Common myeloid progenitor, CD34-positive (primary cell): ENCODE data around the gene KATNAL1.
"Not testable (repeated sequence)": the region's sequence is repeated elsewhere in the genome, so short reads cannot be mapped to it uniquely, and the experiment has no call there.

ENCODE experiments used
- CTCF ChIA-PET: fragments of 350-600 bp; sonication (Branson Sonifier 250); formaldehyde crosslinking; loops from one replicate; lab custom pipeline; 2021; ENCODE audit warnings: antibody characterized with exemption; lab: Charles Lee
- POLR2A ChIA-PET: fragments of 350-600 bp; sonication (Branson Sonifier 250); formaldehyde crosslinking; loops from one replicate; lab custom pipeline; 2021; ENCODE audit warnings: antibody characterized with exemption; lab: Charles Lee
- DNase-seq, 3 donors: peaks; one replicate each; pipeline versions ENCODE4 v3.0.0 to v3.0.0-alpha.2; 2013
- H3K27ac ChIP-seq, 2 experiments: 1 replicate in 1 of 2; 2 replicates in 1 of 2; pipeline ENCODE4 v1.7.0; 2013; ENCODE audit warnings: inconsistent platforms in 2 of 2, low read length in 2 of 2, mild to moderate bottlenecking in 2 of 2, low read depth in 1 of 2, moderate library complexity in 1 of 2; ENCODE audit not compliant: severe bottlenecking in 2 of 2, insufficient read depth in 1 of 2, poor library complexity in 1 of 2
- H3K27me3 ChIP-seq, 5 experiments: replicated peaks in 2 of 5; 1 replicate in 3 of 5; 2 replicates in 2 of 5; pipeline versions ENCODE4 v1.6.1 to v1.7.0; 2013; ENCODE audit warnings: low read length in 4 of 5, mild to moderate bottlenecking in 2 of 5, moderate library complexity in 2 of 5, inconsistent platforms in 1 of 5; ENCODE audit not compliant: insufficient read depth in 5 of 5, control insufficient read depth in 4 of 5
- H3K36me3 ChIP-seq, 4 experiments: 1 replicate in 2 of 4; 2 replicates in 2 of 4; pipeline versions ENCODE4 v1.6.1 to v1.7.0; 2013; ENCODE audit warnings: low read length in 3 of 4, control low read depth in 1 of 4, mild to moderate bottlenecking in 1 of 4; ENCODE audit not compliant: control insufficient read depth in 4 of 4, insufficient read depth in 4 of 4
- H3K4me1 ChIP-seq, 4 experiments: 1 replicate in 3 of 4; 2 replicates in 1 of 4; pipeline versions ENCODE4 v1.6.1 to v1.7.1; 2013; ENCODE audit warnings: low read length in 3 of 4, mild to moderate bottlenecking in 3 of 4, control low read depth in 1 of 4, inconsistent platforms in 1 of 4, moderate library complexity in 1 of 4; ENCODE audit not compliant: control insufficient read depth in 4 of 4, insufficient read depth in 4 of 4; ENCODE audit errors: control extremely low read depth in 1 of 4
- H3K4me3 ChIP-seq, 7 experiments: 1 replicate in 4 of 7; 2 replicates in 3 of 7; pipeline versions ENCODE4 v1.5.1 to v1.7.0; 2013; ENCODE audit warnings: mild to moderate bottlenecking in 7 of 7, low read length in 6 of 7, moderate library complexity in 6 of 7, inconsistent platforms in 2 of 7, low read depth in 2 of 7, control low read depth in 1 of 7; ENCODE audit not compliant: insufficient read depth in 4 of 7, control insufficient read depth in 1 of 7; ENCODE audit errors: extremely low read depth in 1 of 7
- H3K9me3 ChIP-seq, 5 experiments: 1 replicate in 4 of 5; 2 replicates in 1 of 5; pipeline versions ENCODE4 v1.6.1 to v1.7.1; 2013; ENCODE audit warnings: low read length in 4 of 5, mild to moderate bottlenecking in 2 of 5, inconsistent platforms in 1 of 5, low read depth in 1 of 5, moderate library complexity in 1 of 5; ENCODE audit not compliant: control insufficient read depth in 4 of 5, insufficient read depth in 2 of 5; ENCODE audit errors: control extremely low read depth in 1 of 5
- WGBS: methylation state at CpG from one replicate; pipeline ENCODE4 v1.1.5; 2013; ENCODE audit not compliant: insufficient coverage; 5-methylcytosine and 5-hydroxymethylcytosine counted together

The KATNAL1 gene

DNA sequence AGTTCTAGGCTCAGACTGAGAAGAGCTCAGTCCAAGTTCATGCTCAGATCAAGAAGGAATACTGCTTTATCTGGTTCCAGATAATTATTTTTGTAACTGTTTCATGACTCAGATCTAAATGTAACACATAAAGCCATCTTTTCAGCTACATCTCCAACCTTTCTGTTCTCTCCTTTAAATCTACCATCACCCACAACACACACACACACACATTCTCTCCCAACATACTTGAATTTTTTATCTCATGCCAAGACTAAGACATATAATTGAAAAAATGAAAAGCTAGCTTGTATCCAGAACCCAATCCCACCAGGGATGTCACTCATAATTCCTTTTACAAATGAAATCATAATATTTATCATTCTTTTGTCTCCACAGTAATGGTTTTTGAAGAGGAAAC is 7.6 kb downstream of the KATNAL1 start:
- H3K27ac ChIP-seq: no peak overlapping the region
- H3K4me3 ChIP-seq: no peak overlapping the region
- no peaks in the 10 kb centered on the region for H3K36me3 ChIP-seq
- H3K27me3 ChIP-seq: no peaks in the 10 kb centered on the region
- peaks cover 0 to 18% (median 10%) of the 10 kb centered on the region in 4 experiments for H3K4me1 ChIP-seq
- ChIA-PET POLR2A (interaction anchor here (0.6 kb wide), 1 partner anchor 34 kb away, joined by 3 read pairs; no protein-coding TSS in a partner anchor), CTCF (no interaction called here)
- DNase-seq: no peak
- H3K9me3 ChIP-seq: peaks cover 0 to 3% (median 0%) of the 10 kb centered on the region in 5 experiments

GRCh38 chr13:30295116-30295515 is 12.2 kb downstream of the KATNAL1 start:
- no peaks in the 10 kb centered on the region for H3K36me3 ChIP-seq
- CTCF ChIA-PET: no interaction called here
- DNase-seq: no peak
- no peaks in the 10 kb centered on the region for H3K4me1 ChIP-seq
- POLR2A ChIA-PET: no interaction called here
- WGBS: no CpG with 5 or more reads among the region's 2 CpGs
- H3K4me3 ChIP-seq: no peak overlapping the region
- H3K27ac ChIP-seq: no peak overlapping the region
- H3K9me3 ChIP-seq: peaks cover 0 to 3% (median 0%) of the 10 kb centered on the region in 5 experiments
- no peaks in the 10 kb centered on the region for H3K27me3 ChIP-seq

GRCh38 chr13:30294004-30294403 is 13.3 kb downstream of the KATNAL1 start:
- H3K9me3 ChIP-seq: peaks cover 0 to 3% (median 0%) of the 10 kb centered on the region in 5 experiments
- no peak overlapping the region for H3K4me3 ChIP-seq
- DNase-seq: no peak
- H3K4me1 ChIP-seq: no peaks in the 10 kb centered on the region
- H3K27ac ChIP-seq: no peak overlapping the region
- POLR2A ChIA-PET: no interaction called here
- H3K36me3 ChIP-seq: no peaks in the 10 kb centered on the region
- WGBS: 88% methylated on average over 1 of the region's 3 CpGs
- no peaks in the 10 kb centered on the region for H3K27me3 ChIP-seq
- CTCF ChIA-PET: no interaction called here

- DNase-seq: no peak
- POLR2A ChIA-PET: no interaction called here
- Histone ChIP-seq H3K27me3 (no peaks in the 10 kb centered on the region), H3K36me3 (no peaks in the 10 kb centered on the region), H3K4me1 (no peaks in the 10 kb centered on the region), H3K4me3 (no peak overlapping the region), H3K27ac (no peak overlapping the region), H3K9me3 (no peaks in the 10 kb centered on the region)
- CTCF ChIA-PET: no interaction called here
Observed at GRCh38 chr13:30292325-30292724, 15.0 kb downstream of the KATNAL1 start.

DNA sequence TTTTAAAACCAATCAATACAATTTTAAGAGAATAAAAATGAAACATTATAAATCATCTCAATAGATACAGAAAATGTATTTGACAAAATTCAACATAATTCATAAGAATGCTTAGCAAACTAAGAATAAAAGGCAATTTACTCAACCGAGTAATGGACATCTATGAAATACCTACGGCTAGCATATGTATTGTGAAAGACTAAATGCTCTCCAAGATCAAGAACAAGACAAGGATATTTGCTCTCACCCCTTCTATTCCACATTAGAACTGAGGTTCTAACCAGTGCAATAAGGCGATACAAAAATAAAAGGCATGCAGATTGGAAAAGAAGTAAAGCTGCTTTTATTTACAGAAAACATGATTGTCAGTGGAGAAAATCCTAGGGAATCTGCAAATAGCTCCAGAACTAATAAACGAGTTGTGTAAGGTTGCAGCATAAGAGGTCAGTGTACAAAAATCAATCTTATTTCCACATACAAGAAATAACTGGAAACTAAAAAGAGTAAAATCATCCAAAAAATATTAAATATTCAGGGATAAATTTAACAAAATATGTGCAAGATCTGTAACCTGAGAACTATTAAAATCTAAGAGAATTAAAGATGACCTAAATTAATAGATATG is 16.4 kb downstream of the KATNAL1 start:
- Histone ChIP-seq H3K9me3 (no peaks in the 10 kb centered on the region), H3K36me3 (peaks cover 0 to 2% (median 0%) of the 10 kb centered on the region in 4 experiments), H3K4me1 (no peaks in the 10 kb centered on the region), H3K27me3 (no peaks in the 10 kb centered on the region), H3K27ac (no peak overlapping the region), H3K4me3 (no peak overlapping the region)
- WGBS: no CpG with 5 or more reads among the region's 4 CpGs
- ChIA-PET POLR2A (interaction anchor here (0.7 kb wide), 1 partner anchor 665 kb away, joined by 3 read pairs; no protein-coding TSS in a partner anchor), CTCF (interaction anchor here (1.4 kb wide), 1 partner anchor 19 kb away, joined by 4 read pairs; no protein-coding TSS in a partner anchor)
- DNase-seq: no peak

DNA sequence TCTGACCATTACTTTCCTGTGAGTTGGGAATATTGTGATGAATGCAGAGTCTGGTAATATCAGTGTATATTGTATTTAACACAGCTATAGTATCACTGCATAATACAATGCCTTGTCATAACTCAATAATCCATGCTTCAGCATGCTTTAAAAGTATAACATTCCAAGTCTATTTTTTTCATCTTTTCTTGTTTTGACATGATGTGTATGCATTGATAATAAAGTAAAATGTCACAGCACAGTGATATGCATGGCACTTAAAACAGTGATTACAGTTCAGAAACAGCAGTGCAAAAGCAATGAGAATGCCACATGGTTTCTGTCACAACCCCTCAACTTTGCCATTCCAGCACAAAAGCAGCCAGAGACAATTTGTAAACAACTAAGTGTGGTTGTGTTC is 17.8 kb downstream of the KATNAL1 start:
- peaks cover 0 to 2% (median 0%) of the 10 kb centered on the region in 4 experiments for H3K36me3 ChIP-seq
- no peaks in the 10 kb centered on the region for H3K27me3 ChIP-seq
- H3K9me3 ChIP-seq: peaks cover 0 to 2% (median 0%) of the 10 kb centered on the region in 5 experiments
- ChIA-PET POLR2A (no interaction called here), CTCF (no interaction called here)
- no peak overlapping the region for H3K27ac ChIP-seq
- DNase-seq: no peak
- H3K4me1 ChIP-seq: no peaks in the 10 kb centered on the region
- no peak overlapping the region for H3K4me3 ChIP-seq

DNA sequence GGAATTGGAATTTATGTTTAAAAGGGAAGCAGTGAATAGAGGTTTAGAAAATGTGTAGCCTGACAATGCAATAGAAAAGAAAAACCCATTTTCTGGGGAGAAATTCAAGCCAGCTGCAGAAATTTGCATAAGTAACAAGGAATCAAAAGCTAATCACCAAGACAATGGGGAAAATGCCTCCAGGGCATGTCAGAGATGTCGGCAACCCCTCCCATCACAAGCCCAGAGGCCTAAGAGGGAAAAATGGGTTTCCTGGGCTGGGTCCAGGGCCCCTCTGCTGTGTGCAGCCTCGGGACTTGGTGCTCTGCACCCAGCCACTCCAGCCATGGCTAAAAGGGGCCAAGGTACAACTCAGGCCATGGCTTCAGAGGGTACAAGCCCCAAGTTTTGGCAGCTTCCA is 21.3 kb downstream of the KATNAL1 start:
- not testable (repeated sequence) for DNase-seq, H3K36me3 ChIP-seq, H3K4me3 ChIP-seq, H3K9me3 ChIP-seq, H3K27me3 ChIP-seq, H3K4me1 ChIP-seq, H3K27ac ChIP-seq
- 100% methylated on average over 2 of the region's 2 CpGs for WGBS
- POLR2A ChIA-PET: interaction anchor here (0.6 kb wide), 1 partner anchor 10 kb away, joined by 4 read pairs; no protein-coding TSS in a partner anchor
- CTCF ChIA-PET: interaction anchor here (0.6 to 1.0 kb wide), 2 partner anchors 52 to 1569 kb away, joined by 3 read pairs; no protein-coding TSS in a partner anchor
